GM18861 (cell line): ENCODE measurements around the gene CRELD1.
"Not testable (repeated sequence)": the region's sequence is repeated elsewhere in the genome, so short reads cannot be mapped to it uniquely, and the experiment has no call there.

Experiments
- ATAC-seq: cut with Tn5 transposase; IDR thresholded peaks from one replicate; pipeline ENCODE4 v1.9.1; 2021; ENCODE audit not compliant: unreplicated experiment

The CRELD1 gene

GRCh38 chr3:9933561-9934234 lies at the start of gene CRELD1:
CRELD1 (plus strand) TSS chr3:9933834; CDS start chr3:9934439, 605 bp downstream.
- peak; percentile 75 for ATAC-seq

- no peak for ATAC-seq
These were observed 49.0 kb upstream of the CRELD1 start for GRCh38 chr3:9884555-9885165.

- ATAC-seq: no peak
These were observed 47.3 kb upstream of the CRELD1 start for GRCh38 chr3:9886328-9886727.

- no peak for ATAC-seq
These were observed 46.2 kb upstream of the CRELD1 start for GRCh38 chr3:9887480-9887879.

- ATAC-seq: no peak
These were observed 45.1 kb upstream of the CRELD1 start for GRCh38 chr3:9888540-9888939.

GRCh38 chr3:9889405-9889804 lies 44.2 kb upstream of the CRELD1 start:
- no peak for ATAC-seq

GRCh38 chr3:9890249-9891071 lies 43.2 kb upstream of the CRELD1 start, which contains the start of gene JAGN1:
JAGN1 (plus strand) TSS chr3:9890610; CDS start chr3:9890723, 113 bp downstream.
- peak; percentile 51 for ATAC-seq

GRCh38 chr3:9891072-9891622 lies 42.5 kb upstream of the CRELD1 start:
- ATAC-seq: no peak

- ATAC-seq: no peak
These were observed 39.9 kb upstream of the CRELD1 start for GRCh38 chr3:9893739-9894138.

- ATAC-seq: not testable (repeated sequence)
These were observed 37.9 kb upstream of the CRELD1 start for GRCh38 chr3:9895715-9896114.

- ATAC-seq: not testable (repeated sequence)
These were observed 36.8 kb upstream of the CRELD1 start for GRCh38 chr3:9896755-9897407.

GRCh38 chr3:9897408-9898372 lies 35.9 kb upstream of the CRELD1 start:
- ATAC-seq: peak; percentile 50

GRCh38 chr3:9898467-9899241 lies 35.0 kb upstream of the CRELD1 start:
- no peak for ATAC-seq

- ATAC-seq: no peak
These were observed 34.3 kb upstream of the CRELD1 start for GRCh38 chr3:9899289-9899791.

- not testable (repeated sequence) for ATAC-seq
These were observed 32.6 kb upstream of the CRELD1 start for GRCh38 chr3:9900965-9901415.

GRCh38 chr3:9901967-9902366 lies 31.7 kb upstream of the CRELD1 start:
- no peak for ATAC-seq

GRCh38 chr3:9902372-9903237 lies 31.0 kb upstream of the CRELD1 start, which contains the start of gene IL17RE:
IL17RE (plus strand) TSS chr3:9902848; CDS start chr3:9902933, 85 bp downstream.
- no peak for ATAC-seq

- ATAC-seq: no peak
These were observed 30.4 kb upstream of the CRELD1 start for GRCh38 chr3:9903238-9903624.
